ENCODE data around the gene ANKRD11. TPM values are rescaled to one million over a fixed set of nuclear protein-coding genes. Genes with fewer than 3 reads are reported as not detected.
A peak's percentile ranks its signal among the peaks of the same experiment; 100 is the strongest.

ANKRD11 gene
- total RNA-seq, 1 donor from 2014 or later, result 209 TPM

DNA sequence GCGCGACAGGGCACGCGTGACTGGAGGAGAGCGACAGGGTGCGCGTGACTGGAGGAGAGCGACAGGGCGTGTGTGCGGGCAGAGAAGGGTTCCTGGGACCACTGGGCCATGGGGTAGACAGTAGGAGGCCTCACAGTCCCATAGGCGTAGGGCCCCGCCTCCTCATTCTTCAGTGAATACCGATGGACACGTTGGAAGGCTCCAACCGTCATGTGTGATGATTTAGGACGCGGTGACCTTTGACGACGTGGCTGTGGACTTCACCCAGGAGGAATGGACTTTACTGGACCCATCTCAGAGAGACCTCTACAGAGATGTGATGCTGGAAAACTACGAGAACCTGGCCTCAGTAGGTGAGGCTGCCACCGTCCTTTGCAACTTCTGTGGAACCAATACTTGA lies 267.4 kb downstream of the ANKRD11 start:
- peaks cover 16% of the 10 kb centered on the region for H3K9me3 Mint-ChIP-seq (ENCODE audit: unreplicated experiment)

DNA sequence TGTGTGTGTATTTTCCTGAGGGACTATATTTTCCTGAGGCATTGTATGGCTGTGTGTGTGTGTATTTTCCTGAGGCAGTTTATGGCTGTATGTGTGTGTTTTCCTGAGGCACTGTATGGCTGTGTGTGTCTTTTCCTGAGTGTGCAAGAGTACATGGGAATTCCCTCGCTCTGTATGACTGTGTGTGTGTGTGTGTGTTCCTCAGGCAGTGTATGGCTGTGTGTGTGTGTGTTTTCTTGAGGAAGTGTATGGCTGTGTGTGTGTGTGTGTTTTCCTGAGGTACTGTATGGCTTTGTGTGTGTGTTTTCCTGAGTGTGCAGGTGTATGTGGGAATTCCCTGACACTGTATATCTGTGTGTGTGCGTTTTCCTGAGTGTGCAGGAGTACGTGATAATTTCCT lies 268.8 kb downstream of the ANKRD11 start:
- H3K4me3 Mint-ChIP-seq (ENCODE audit: unreplicated experiment), result no peak overlapping the region
- peaks cover 7% of the 10 kb centered on the region for H3K9me3 Mint-ChIP-seq (ENCODE audit: unreplicated experiment)
- no peak for DNase-seq (ENCODE audit: extremely low spot score, unreplicated experiment)
- peaks cover 12% of the 10 kb centered on the region for H3K4me1 Mint-ChIP-seq (ENCODE audit: unreplicated experiment)
- H3K27ac Mint-ChIP-seq (ENCODE audit: unreplicated experiment), result no peak overlapping the region
- peaks cover 38% of the 10 kb centered on the region for H3K36me3 Mint-ChIP-seq (ENCODE audit: unreplicated experiment)
- no peaks in the 10 kb centered on the region for H3K27me3 Mint-ChIP-seq (ENCODE audit: unreplicated experiment)
- TF ChIP-seq, protein P1, sequence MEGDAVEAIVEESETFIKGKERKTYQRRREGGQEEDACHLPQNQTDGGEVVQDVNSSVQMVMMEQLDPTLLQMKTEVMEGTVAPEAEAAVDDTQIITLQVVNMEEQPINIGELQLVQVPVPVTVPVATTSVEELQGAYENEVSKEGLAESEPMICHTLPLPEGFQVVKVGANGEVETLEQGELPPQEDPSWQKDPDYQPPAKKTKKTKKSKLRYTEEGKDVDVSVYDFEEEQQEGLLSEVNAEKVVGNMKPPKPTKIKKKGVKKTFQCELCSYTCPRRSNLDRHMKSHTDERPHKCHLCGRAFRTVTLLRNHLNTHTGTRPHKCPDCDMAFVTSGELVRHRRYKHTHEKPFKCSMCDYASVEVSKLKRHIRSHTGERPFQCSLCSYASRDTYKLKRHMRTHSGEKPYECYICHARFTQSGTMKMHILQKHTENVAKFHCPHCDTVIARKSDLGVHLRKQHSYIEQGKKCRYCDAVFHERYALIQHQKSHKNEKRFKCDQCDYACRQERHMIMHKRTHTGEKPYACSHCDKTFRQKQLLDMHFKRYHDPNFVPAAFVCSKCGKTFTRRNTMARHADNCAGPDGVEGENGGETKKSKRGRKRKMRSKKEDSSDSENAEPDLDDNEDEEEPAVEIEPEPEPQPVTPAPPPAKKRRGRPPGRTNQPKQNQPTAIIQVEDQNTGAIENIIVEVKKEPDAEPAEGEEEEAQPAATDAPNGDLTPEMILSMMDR (IDR thresholded peaks at IDR 0.05), result no peak

More for the DNA sequence above, 267.4 kb downstream of the ANKRD11 start:
- Mint-ChIP-seq H3K27ac (ENCODE audit: unreplicated experiment) (no peak overlapping the region), H3K27me3 (ENCODE audit: unreplicated experiment) (no peaks in the 10 kb centered on the region), H3K4me1 (ENCODE audit: unreplicated experiment) (peaks cover 10% of the 10 kb centered on the region), H3K36me3 (ENCODE audit: unreplicated experiment) (peaks cover 51% of the 10 kb centered on the region), H3K4me3 (ENCODE audit: unreplicated experiment) (no peak overlapping the region)
- no peak for DNase-seq (ENCODE audit: extremely low spot score, unreplicated experiment)
- TF ChIP-seq, protein P1 (IDR thresholded peaks at IDR 0.05), result no peak

DNA sequence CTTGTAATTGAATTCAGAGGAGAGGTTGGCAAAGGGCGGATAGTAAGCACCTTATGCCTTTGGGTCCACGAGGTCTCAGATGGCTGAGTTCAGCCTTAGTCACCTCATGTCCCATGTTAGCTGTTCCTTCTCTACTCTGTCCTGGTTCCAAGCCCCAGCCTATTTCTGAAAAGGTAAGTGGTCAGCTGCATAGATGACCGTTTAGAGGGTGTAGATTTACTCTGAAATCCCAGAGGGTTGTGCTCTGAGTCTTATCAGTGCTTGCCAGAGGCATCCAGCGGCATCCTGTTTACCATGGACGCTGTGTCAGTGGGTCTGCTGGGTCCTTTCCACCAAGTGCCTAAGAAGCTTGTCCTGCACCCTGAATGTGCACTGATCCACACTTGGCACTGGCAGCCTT lies 271.0 kb downstream of the ANKRD11 start:
- Mint-ChIP-seq H3K36me3 (ENCODE audit: unreplicated experiment) (peaks cover 18% of the 10 kb centered on the region), H3K27me3 (ENCODE audit: unreplicated experiment) (no peaks in the 10 kb centered on the region), H3K9me3 (ENCODE audit: unreplicated experiment) (no peaks in the 10 kb centered on the region), H3K27ac (ENCODE audit: unreplicated experiment) (no peak overlapping the region), H3K4me3 (ENCODE audit: unreplicated experiment) (peak overlapping the region; percentile 86), H3K4me1 (ENCODE audit: unreplicated experiment) (peaks cover 16% of the 10 kb centered on the region)
- TF ChIP-seq, protein P1 (IDR thresholded peaks at IDR 0.05), result no peak
- no peak for DNase-seq (ENCODE audit: extremely low spot score, unreplicated experiment)

Other genes with a start within 250 kb of the ANKRD11 start
- gene SPG7, start 17.8 kb upstream of the ANKRD11 start, total RNA-seq, result 113 and 125 TPM in 2 replicates
- gene RPL13, start 70.1 kb upstream of the ANKRD11 start, total RNA-seq, result 1,759 and 1,785 TPM in 2 replicates
- gene CPNE7, start 85.2 kb upstream of the ANKRD11 start, total RNA-seq, result 19.7 and 23.6 TPM in 2 replicates
- not detected in 2 replicates for gene DPEP1, start 123.1 kb upstream of the ANKRD11 start, total RNA-seq
- gene CHMP1A, start 167.1 kb upstream of the ANKRD11 start, total RNA-seq, result 92.5 and 94.1 TPM in 2 replicates
- gene SPATA33, start 167.3 kb upstream of the ANKRD11 start, total RNA-seq, result 15.8 and 18.3 TPM in 2 replicates
- gene CDK10, start 196.1 kb upstream of the ANKRD11 start, total RNA-seq, result 67.2 and 91.5 TPM in 2 replicates
- gene SPATA2L, start 211.1 kb upstream of the ANKRD11 start, total RNA-seq, result 9.5 and 12.3 TPM in 2 replicates
- gene VPS9D1, start 230.3 kb upstream of the ANKRD11 start, total RNA-seq, result 22.0 TPM in 2 replicates
- 21.3 and 23.0 TPM in 2 replicates for gene ZNF276, start 231.0 kb upstream of the ANKRD11 start, total RNA-seq

All from osteocyte (in vitro differentiated cells).